HEK293T (cell line): ENCODE data around the gene LYRM4.

ENCODE experiments used
- CTCF ChIA-PET: fragments of 350-600 bp; formaldehyde crosslinking; extraction: SDS; loops from one replicate; lab custom pipeline; 2021; ENCODE audit warnings: antibody characterized with exemption, inconsistent platforms; lab: Yijun Ruan, JAX
- POLR2A ChIA-PET: fragments of 350-600 bp; formaldehyde crosslinking; extraction: SDS; loops from one replicate; lab custom pipeline; 2020; ENCODE audit warnings: antibody characterized with exemption, inconsistent platforms; lab: Yijun Ruan, JAX
- DNase-seq: peaks from one replicate; pipeline ENCODE4 v3.0.0; 2012; ENCODE audit warnings: mixed read lengths; ENCODE audit errors: extremely low spot score
- ARNT ChIP-seq: fragments of 450-650 bp; IDR thresholded peaks from 2 replicates; pipeline ENCODE4 v1.6.1; 2017; ENCODE audit warnings: mild to moderate bottlenecking
- BHLHE40 ChIP-seq: fragments of 450-650 bp; IDR thresholded peaks from 2 replicates; pipeline ENCODE4 v1.6.1; 2016; ENCODE audit warnings: mild to moderate bottlenecking, moderate library complexity, borderline replicate concordance
- CTBP1 ChIP-seq: fragments of 450-650 bp; IDR thresholded peaks from 2 replicates; pipeline ENCODE4 v1.6.1; 2016; ENCODE audit warnings: borderline replicate concordance
- ELF4 ChIP-seq: fragments of 450-650 bp; IDR thresholded peaks from 2 replicates; pipeline ENCODE4 v1.6.1; 2017; ENCODE audit warnings: antibody characterized with exemption
- FOXA1 ChIP-seq: fragments of 450-650 bp; IDR thresholded peaks from 2 replicates; pipeline ENCODE4 v1.6.1; 2016; ENCODE audit warnings: mild to moderate bottlenecking
- FOXK2 ChIP-seq: fragments of 450-650 bp; IDR thresholded peaks from 2 replicates; pipeline ENCODE4 v1.6.1; 2016; ENCODE audit warnings: mild to moderate bottlenecking
- FOXM1 ChIP-seq: fragments of 450-650 bp; IDR thresholded peaks from 2 replicates; pipeline ENCODE4 v1.6.1; 2017; ENCODE audit warnings: mild to moderate bottlenecking, borderline replicate concordance
- HDGF ChIP-seq: fragments of 450-650 bp; IDR thresholded peaks from 2 replicates; pipeline ENCODE4 v1.6.1; 2017; ENCODE audit warnings: antibody characterized with exemption, borderline replicate concordance
- L3MBTL2 ChIP-seq: fragments of 450-650 bp; conservative IDR thresholded peaks from 2 replicates; pipeline ENCODE4 v1.6.1; 2016; ENCODE audit warnings: mild to moderate bottlenecking
- LEF1 ChIP-seq: fragments of 450-650 bp; IDR thresholded peaks from 2 replicates; pipeline ENCODE4 v1.6.1; 2017; ENCODE audit warnings: mild to moderate bottlenecking, borderline replicate concordance
- NFRKB ChIP-seq: fragments of 450-650 bp; IDR thresholded peaks from 2 replicates; pipeline ENCODE4 v1.6.1; 2016; ENCODE audit warnings: mild to moderate bottlenecking, moderate library complexity
- SP1 ChIP-seq: fragments of 450-650 bp; IDR thresholded peaks from 2 replicates; pipeline ENCODE4 v1.6.1; 2017
- SUZ12 ChIP-seq: fragments of 450-650 bp; IDR thresholded peaks from 2 replicates; pipeline ENCODE4 v1.6.1; 2016; ENCODE audit warnings: mild to moderate bottlenecking
- TARDBP ChIP-seq: fragments of 450-650 bp; IDR thresholded peaks from 2 replicates; pipeline ENCODE4 v1.6.1; 2016
- ZNF384 ChIP-seq: fragments of 450-650 bp; IDR thresholded peaks from 2 replicates; pipeline ENCODE4 v1.6.1; 2016
- TF ChIP-seq, protein P1 (sequence below): fragments of 450-650 bp; IDR thresholded peaks from 2 replicates; pipeline ENCODE4 v1.6.1; 2016

Gene LYRM4

DNA sequence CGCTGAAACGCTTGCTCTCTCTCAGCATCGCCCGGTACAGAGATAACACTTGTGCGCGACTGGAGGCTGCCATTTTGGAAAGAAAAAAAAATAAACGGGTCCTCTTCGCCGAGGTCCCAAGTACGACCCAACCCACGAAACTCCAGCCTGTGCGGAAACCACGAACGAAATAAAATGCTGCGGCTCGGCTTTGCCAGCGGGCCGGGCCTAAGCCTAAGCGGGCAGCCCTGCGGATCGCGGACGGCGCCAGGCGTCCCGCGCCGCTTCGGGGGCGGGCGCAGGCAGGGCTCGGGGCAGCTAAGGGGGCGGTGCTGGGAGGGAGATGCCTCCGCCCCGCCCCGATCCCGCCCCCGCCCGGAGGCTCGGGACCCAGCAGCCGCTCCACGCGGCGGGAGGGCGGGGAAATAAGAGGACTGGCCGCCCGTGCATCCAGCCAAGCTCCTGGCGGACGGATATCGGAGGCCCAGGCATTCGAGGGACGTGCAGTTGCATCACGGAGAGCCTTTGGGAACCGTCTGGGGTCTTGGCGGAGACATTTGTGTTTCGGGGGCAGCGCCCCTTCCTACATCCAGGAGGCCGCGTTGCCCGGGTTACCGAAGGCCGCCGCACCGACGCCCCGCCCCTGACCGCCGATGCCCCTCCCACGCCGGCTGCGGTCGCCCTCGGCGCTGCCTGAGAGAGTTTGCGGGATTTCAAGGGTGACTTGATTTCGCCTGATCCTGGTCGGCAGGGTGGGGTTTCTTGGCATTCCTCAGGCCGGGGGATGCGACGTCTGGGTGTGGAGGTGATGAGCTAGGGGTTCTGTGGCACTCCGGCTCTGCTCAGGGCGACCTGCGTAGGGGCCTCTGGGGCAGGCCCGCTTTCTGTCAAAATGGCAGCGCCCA is at the start of gene LYRM4, which contains the start of gene FARS2:
LYRM4 (minus strand) TSS at position 290 of the 884 bp plus-strand sequence; CDS start at position 73, 217 bp downstream.
FARS2 (plus strand) TSS at position 853 of the 884 bp plus-strand sequence.
- TF ChIP-seq FOXM1, result peak; percentile 3; the same call in 1 of the 2 replicates
- TF ChIP-seq FOXA1, result no peak
- TF ChIP-seq NFRKB, result no peak; the same call in 1 of the 2 replicates
- no peak for TF ChIP-seq TARDBP
- TF ChIP-seq HDGF, result no peak
- peak; percentile 60 for TF ChIP-seq SP1
- TF ChIP-seq SUZ12, result no peak
- no peak for TF ChIP-seq L3MBTL2
- no peak for TF ChIP-seq BHLHE40
- 0 out of 2 replicates have a peak, but pooled peaks have one; percentile 17 for TF ChIP-seq ELF4
- no peak for TF ChIP-seq CTBP1
- TF ChIP-seq ZNF384, result peak; percentile 97
- peak; percentile 90 for DNase-seq
- POLR2A ChIA-PET, result interaction anchor here (0.5 to 0.9 kb wide), 3 partner anchors 17 to 118 kb away, joined by 3 to 4 read pairs (median 3); no protein-coding TSS in a partner anchor
- CTCF ChIA-PET, result no interaction called here

DNA sequence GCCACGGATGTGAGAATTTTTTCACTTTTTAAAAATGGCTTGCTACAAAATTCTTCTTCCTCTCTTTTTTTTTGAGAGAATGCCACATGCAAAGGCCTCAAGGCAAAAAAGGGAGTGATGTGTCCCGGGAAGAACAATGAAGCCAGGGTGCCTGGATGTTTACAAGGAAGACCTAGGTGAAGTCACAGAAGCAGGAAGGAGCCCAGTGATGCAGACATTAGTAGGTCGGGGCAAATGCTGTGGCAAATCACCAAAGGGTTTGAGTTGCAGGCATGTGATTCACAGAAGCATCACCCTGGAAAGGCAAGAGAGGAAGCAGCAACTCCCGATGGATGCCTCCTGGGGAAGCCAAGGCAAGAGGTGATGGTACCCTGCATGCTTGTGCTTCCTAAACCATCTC is 47.3 kb upstream of the LYRM4 start:
- CTCF ChIA-PET, result no interaction called here
- no peak for DNase-seq
- TF ChIP-seq ELF4 (no peak), L3MBTL2 (no peak), ZNF384 (no peak), CTBP1 (no peak), NFRKB (no peak), TARDBP (no peak), LEF1 (no peak), FOXM1 (no peak), ARNT (no peak), FOXA1 (no peak), HDGF (no peak), SP1 (no peak), FOXK2 (no peak), SUZ12 (no peak), BHLHE40 (no peak)
- TF ChIP-seq, protein P1, sequence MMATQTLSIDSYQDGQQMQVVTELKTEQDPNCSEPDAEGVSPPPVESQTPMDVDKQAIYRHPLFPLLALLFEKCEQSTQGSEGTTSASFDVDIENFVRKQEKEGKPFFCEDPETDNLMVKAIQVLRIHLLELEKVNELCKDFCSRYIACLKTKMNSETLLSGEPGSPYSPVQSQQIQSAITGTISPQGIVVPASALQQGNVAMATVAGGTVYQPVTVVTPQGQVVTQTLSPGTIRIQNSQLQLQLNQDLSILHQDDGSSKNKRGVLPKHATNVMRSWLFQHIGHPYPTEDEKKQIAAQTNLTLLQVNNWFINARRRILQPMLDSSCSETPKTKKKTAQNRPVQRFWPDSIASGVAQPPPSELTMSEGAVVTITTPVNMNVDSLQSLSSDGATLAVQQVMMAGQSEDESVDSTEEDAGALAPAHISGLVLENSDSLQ, result no peak
- POLR2A ChIA-PET, result no interaction called here

DNA sequence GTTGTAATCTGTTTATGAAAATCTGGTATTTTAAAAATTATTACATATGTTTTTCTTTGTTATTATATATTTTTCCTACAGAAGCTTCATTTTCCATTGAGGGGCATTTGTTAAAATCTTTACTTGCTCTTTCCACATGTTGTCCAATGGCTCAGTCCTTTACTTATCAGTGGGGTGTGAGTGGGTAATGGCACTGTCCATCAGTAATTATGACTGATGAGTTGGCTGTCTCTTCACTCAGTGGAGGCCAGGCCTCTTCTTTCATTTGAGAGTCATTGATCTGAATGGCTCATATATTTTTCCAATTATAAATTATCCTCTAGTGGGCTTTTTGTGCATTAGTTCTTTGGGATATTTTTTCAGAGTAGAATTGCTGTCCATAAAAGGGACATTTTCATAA is 46.3 kb upstream of the LYRM4 start:
- CTCF ChIA-PET, result interaction anchor here (2.3 kb wide), 1 partner anchor 163 kb away, joined by 9 read pairs; no protein-coding TSS in a partner anchor
- TF ChIP-seq ZNF384, result no peak
- TF ChIP-seq L3MBTL2, result no peak
- no peak for TF ChIP-seq CTBP1
- no peak for TF ChIP-seq FOXK2
- TF ChIP-seq SUZ12, result no peak
- TF ChIP-seq, protein P1, result peak; percentile 64
- DNase-seq, result no peak
- POLR2A ChIA-PET, result no interaction called here

DNA sequence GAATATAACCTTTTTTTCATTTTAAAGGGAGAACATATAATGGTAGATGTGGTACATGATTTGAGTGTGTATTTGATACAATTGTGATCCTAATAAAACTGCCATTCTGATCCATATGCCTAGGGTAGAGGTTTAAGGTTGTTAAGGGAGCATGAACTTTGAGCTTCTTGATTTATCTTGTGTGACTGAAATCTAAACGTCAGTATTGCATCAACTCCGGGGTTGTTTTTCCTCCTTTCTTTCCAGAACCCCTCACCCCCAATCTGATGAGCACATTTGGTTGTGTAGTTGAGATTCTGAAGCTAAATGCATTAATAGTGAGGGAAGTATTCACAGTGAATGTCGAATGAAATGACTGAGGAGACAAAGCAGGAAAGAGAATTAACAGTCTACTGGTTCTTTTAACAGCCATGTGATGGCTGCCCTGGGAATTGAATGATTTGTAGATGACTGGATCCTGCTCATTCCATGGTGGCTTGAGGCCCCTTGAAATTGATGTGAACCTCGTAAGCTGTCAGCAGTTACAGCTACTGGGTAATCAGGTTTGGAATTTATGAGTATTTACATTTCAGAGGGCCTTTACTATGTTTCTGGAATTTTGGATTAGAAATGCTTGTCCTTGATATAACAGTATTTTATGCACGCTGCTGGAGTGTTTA is 45.3 kb upstream of the LYRM4 start:
- DNase-seq, result peak; percentile 61
- CTCF ChIA-PET, result interaction anchor here (2.3 kb wide), 1 partner anchor 162 kb away, joined by 9 read pairs; no protein-coding TSS in a partner anchor
- no peak for TF ChIP-seq FOXA1
- TF ChIP-seq L3MBTL2, result peak; percentile 36; the same call in 1 of the 2 replicates
- TF ChIP-seq LEF1, result peak; percentile 44; the same call in 1 of the 2 replicates
- TF ChIP-seq ZNF384, result no peak
- TF ChIP-seq, protein P1, result peak; percentile 97
- no peak for TF ChIP-seq NFRKB
- peak; percentile 96 for TF ChIP-seq CTBP1
- TF ChIP-seq FOXM1, result peak; percentile 12; the same call in 1 of the 2 replicates
- POLR2A ChIA-PET, result interaction anchor here (0.9 kb wide), 1 partner anchor 10 kb away, joined by 3 read pairs; no protein-coding TSS in a partner anchor

DNA sequence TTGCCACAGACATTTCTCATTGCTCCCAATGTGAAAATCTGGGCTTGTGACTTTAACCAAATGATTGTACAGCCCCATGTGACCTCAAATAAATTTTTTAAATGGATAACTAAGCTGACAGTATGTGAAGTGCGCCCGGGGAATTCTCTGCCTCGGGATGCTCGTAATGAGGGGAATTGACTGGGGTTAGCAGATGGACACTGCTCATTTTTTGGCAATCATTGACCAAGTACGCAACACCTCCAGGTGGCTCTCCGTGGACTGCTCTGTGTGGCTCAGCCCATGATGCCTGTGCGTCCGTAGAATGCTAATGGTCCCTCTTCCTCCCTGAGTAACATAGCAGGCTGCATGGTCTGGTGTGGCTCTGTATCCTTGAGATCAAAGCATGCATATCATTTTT is 42.9 kb upstream of the LYRM4 start:
- DNase-seq, result no peak
- no peak for TF ChIP-seq ELF4
- no peak for TF ChIP-seq LEF1
- TF ChIP-seq L3MBTL2, result no peak
- no peak for TF ChIP-seq FOXK2
- no peak for TF ChIP-seq FOXM1
- TF ChIP-seq TARDBP, result no peak
- TF ChIP-seq HDGF, result no peak
- no peak for TF ChIP-seq BHLHE40
- no peak for TF ChIP-seq ARNT
- TF ChIP-seq SUZ12, result no peak
- TF ChIP-seq, protein P1, result no peak
- no peak for TF ChIP-seq SP1
- TF ChIP-seq FOXA1, result no peak
- TF ChIP-seq ZNF384, result no peak
- TF ChIP-seq CTBP1, result no peak
- no peak for TF ChIP-seq NFRKB
- ChIA-PET POLR2A (no interaction called here), CTCF (interaction anchor here (0.5 to 1.3 kb wide), 2 partner anchors 25 to 226 kb away, joined by 3 read pairs; no protein-coding TSS in a partner anchor)
